Femur (tissue), 1 donor: Measurements from ENCODE around the gene GALNT18.

Source experiments
- DNase-seq: peaks from one replicate; pipeline ENCODE4 v3.0.0-alpha.2; 2017

The GALNT18 gene

GRCh38 chr11:11293798-11294550 is 327.8 kb downstream of the GALNT18 start:
- DNase-seq = no peak

- DNase-seq = no peak
Observed at GRCh38 chr11:11292839-11293238, 329.0 kb downstream of the GALNT18 start.

GRCh38 chr11:11291041-11292015 is 330.5 kb downstream of the GALNT18 start:
- no peak for DNase-seq

GRCh38 chr11:11290354-11290753 is 331.5 kb downstream of the GALNT18 start:
- DNase-seq = no peak

- DNase-seq = no peak
Observed at GRCh38 chr11:11289669-11290068, 332.1 kb downstream of the GALNT18 start.

GRCh38 chr11:11288972-11289616 is 332.7 kb downstream of the GALNT18 start:
- no peak for DNase-seq

GRCh38 chr11:11284481-11284880 is 337.3 kb downstream of the GALNT18 start:
- no peak for DNase-seq

- no peak for DNase-seq
Observed at GRCh38 chr11:11281626-11282025, 340.2 kb downstream of the GALNT18 start.

- no peak for DNase-seq
Observed at GRCh38 chr11:11280826-11281225, 341.0 kb downstream of the GALNT18 start.

- DNase-seq = peak; percentile 32
Observed at GRCh38 chr11:11279956-11280689, 341.7 kb downstream of the GALNT18 start.

- no peak for DNase-seq
Observed at GRCh38 chr11:11272254-11272653, 349.6 kb downstream of the GALNT18 start.

GRCh38 chr11:11270236-11270775 is 351.5 kb downstream of the GALNT18 start:
- DNase-seq = no peak

- no peak for DNase-seq
Observed at GRCh38 chr11:11268706-11269105, 353.1 kb downstream of the GALNT18 start.

- no peak for DNase-seq
Observed at GRCh38 chr11:11268119-11268518, 353.7 kb downstream of the GALNT18 start.

- DNase-seq = no peak
Observed at GRCh38 chr11:11267312-11267711, 354.5 kb downstream of the GALNT18 start.

GRCh38 chr11:11265994-11266606 is 355.7 kb downstream of the GALNT18 start:
- DNase-seq = no peak

- DNase-seq = no peak
Observed at GRCh38 chr11:11265320-11265719, 356.5 kb downstream of the GALNT18 start.

GRCh38 chr11:11263238-11264005 is 358.4 kb downstream of the GALNT18 start:
- no peak for DNase-seq

- DNase-seq = no peak
Observed at GRCh38 chr11:11262171-11262920, 359.5 kb downstream of the GALNT18 start.

- DNase-seq = no peak
Observed at GRCh38 chr11:11261629-11262028, 360.2 kb downstream of the GALNT18 start.
